ENCODE results near the gene CNTNAP4.

CNTNAP4 gene

DNA sequence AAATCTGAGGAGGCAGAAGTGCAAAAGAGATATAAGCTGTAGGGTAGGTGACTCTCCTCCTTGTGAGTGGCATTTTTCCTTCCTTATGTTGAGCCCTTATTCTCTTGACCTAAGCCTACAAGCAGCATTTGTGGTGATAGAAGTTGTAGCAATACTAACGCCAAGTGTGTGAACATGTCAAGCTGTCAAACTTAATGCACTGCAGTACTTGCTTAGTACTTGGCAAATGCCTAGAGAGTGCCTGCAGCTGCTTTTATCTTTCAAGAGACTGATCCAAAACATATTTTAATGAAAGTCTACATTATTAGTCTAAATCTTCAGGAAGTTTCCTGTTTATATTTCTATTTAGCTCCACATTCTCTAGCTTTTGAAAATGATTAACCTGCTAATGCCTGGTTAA, 83.2 kb downstream of the CNTNAP4 start:
- DNase-seq = no peak
- Histone ChIP-seq H3K9me3 (no peaks in the 10 kb centered on the region), H3K4me1 (no peaks in the 10 kb centered on the region), H3K36me3 (no peaks in the 10 kb centered on the region), H3K27ac (no peak overlapping the region), H3K27me3 (no peaks in the 10 kb centered on the region), H3K4me3 (no peak overlapping the region)
- intact Hi-C loops (cut with DNase I; ENCODE audit: low total_unique reads) = no loop called here
- TF ChIP-seq, protein P1, sequence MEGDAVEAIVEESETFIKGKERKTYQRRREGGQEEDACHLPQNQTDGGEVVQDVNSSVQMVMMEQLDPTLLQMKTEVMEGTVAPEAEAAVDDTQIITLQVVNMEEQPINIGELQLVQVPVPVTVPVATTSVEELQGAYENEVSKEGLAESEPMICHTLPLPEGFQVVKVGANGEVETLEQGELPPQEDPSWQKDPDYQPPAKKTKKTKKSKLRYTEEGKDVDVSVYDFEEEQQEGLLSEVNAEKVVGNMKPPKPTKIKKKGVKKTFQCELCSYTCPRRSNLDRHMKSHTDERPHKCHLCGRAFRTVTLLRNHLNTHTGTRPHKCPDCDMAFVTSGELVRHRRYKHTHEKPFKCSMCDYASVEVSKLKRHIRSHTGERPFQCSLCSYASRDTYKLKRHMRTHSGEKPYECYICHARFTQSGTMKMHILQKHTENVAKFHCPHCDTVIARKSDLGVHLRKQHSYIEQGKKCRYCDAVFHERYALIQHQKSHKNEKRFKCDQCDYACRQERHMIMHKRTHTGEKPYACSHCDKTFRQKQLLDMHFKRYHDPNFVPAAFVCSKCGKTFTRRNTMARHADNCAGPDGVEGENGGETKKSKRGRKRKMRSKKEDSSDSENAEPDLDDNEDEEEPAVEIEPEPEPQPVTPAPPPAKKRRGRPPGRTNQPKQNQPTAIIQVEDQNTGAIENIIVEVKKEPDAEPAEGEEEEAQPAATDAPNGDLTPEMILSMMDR (IDR thresholded peaks at IDR 0.05) = no peak

DNA sequence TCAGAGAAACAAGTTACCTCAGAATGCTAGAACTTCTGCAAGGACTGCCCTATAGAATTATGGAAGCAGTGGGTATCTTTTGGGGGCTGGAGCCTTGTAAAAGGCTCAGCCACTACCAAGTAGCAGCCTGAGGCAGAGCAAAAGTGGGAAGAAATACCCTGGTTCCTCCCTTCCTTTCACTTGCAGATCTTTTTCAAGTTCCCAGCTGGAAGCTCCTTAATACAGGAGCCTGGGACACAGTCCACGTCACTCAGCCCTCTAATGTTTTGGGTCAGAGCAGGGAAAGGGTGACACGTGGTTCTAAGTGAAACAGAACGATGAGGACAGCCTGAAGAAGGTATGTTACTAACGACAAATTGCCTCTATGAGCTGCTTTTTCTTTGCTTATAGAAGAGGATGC, 93.1 kb downstream of the CNTNAP4 start:
- Histone ChIP-seq H3K27ac (no peak overlapping the region), H3K4me3 (no peak overlapping the region), H3K4me1 (no peaks in the 10 kb centered on the region), H3K36me3 (no peaks in the 10 kb centered on the region), H3K27me3 (no peaks in the 10 kb centered on the region), H3K9me3 (no peaks in the 10 kb centered on the region)
- intact Hi-C loops (cut with DNase I; ENCODE audit: low total_unique reads) = no loop called here
- TF ChIP-seq, protein P1 (IDR thresholded peaks at IDR 0.05) = no peak
- DNase-seq = no peak

DNA sequence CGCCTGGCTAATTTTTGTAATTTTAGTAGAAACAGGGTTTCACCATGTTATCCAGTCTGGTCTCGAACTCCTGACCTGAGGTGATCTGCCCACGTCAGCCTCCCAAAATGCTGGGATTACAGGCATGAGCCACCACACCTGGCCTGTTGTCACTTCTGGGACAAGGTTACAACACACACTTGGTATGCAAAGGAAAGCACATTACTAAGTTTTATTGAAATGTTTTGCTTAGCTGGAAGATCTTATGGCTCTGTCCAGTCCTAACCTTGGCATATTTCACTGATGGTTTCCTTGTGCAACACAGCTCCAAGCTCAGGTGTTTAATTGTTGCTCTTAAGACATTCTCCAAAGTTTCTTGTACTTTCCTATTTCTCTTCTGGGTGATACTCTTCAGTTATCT, 94.2 kb downstream of the CNTNAP4 start:
- no peaks in the 10 kb centered on the region for H3K36me3 ChIP-seq
- no peaks in the 10 kb centered on the region for H3K27me3 ChIP-seq
- intact Hi-C loops (cut with DNase I; ENCODE audit: low total_unique reads) = no loop called here
- H3K27ac ChIP-seq = no peak overlapping the region
- no peaks in the 10 kb centered on the region for H3K4me1 ChIP-seq
- TF ChIP-seq, protein P1 (IDR thresholded peaks at IDR 0.05) = no peak
- no peaks in the 10 kb centered on the region for H3K9me3 ChIP-seq
- no peak for DNase-seq
- no peak overlapping the region for H3K4me3 ChIP-seq

DNA sequence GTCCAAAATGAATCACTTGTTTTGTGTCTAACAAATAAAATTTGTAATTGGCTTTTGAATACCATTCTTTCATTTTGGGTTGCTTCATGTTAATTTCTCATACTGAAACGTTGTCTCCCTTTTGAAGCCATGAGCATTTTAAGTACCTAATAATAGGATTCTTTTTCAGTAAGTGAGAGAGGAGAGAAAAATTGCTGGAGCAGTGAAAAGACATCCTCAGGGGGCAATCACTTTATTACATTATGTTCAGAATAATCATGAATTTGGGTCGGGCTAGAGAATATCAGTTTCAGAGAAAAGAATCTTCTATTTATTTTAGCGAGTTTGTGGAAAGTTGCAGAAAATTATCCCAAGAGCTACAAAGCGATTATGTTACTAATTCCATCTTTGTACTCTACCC, 96.8 kb downstream of the CNTNAP4 start:
- H3K9me3 ChIP-seq = no peaks in the 10 kb centered on the region
- intact Hi-C loops (cut with DNase I; ENCODE audit: low total_unique reads) = no loop called here
- no peak overlapping the region for H3K4me3 ChIP-seq
- H3K4me1 ChIP-seq = no peaks in the 10 kb centered on the region
- TF ChIP-seq, protein P1 (IDR thresholded peaks at IDR 0.05) = no peak
- H3K27ac ChIP-seq = no peak overlapping the region
- DNase-seq = no peak
- H3K36me3 ChIP-seq = no peaks in the 10 kb centered on the region
- H3K27me3 ChIP-seq = no peaks in the 10 kb centered on the region

DNA sequence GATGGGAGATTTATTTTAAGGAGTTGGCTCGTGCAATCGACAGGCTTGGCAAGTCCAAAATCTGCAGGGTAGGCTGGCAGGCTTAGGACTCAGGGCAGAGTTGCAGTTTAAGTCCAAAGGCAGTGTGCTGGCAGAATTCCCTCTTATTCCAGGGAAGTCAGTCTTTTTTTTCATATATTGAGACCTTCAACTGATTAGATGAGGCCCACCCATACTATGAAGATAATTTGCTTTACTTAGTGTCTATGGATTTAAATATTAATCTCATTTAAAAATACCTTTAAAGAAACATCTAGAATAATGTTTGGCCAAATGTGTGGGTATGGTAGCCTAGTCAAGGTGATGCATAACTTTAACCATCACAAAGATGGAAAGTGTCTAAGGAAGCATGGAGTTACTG, 99.8 kb downstream of the CNTNAP4 start:
- intact Hi-C loops (cut with DNase I; ENCODE audit: low total_unique reads) = no loop called here
- no peak for DNase-seq
- Histone ChIP-seq H3K27ac (no peak overlapping the region), H3K4me3 (no peak overlapping the region), H3K27me3 (no peaks in the 10 kb centered on the region), H3K4me1 (no peaks in the 10 kb centered on the region), H3K36me3 (no peaks in the 10 kb centered on the region), H3K9me3 (no peaks in the 10 kb centered on the region)
- TF ChIP-seq, protein P1 (IDR thresholded peaks at IDR 0.05) = no peak

DNA sequence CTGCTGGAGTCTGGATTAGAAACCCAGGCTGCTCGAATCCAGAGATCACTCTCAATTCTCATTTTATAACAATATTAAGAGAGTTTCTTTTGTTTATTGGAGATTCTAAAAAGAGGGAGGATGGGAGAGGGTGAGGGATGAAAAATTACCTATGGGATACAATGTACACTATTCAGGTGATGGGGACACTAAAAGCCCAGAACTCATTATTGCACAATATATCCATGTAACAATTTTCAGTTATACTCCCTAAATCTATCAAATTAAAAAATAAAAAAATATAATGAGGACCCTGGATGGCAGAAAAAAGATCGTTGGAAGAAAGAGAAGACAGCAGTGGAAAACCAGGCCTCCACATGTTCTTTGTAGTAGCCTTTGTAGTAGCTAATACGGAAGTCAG, 100.8 kb downstream of the CNTNAP4 start:
- no peak overlapping the region for H3K27ac ChIP-seq
- no peaks in the 10 kb centered on the region for H3K9me3 ChIP-seq
- H3K36me3 ChIP-seq = no peaks in the 10 kb centered on the region
- no peak overlapping the region for H3K4me3 ChIP-seq
- intact Hi-C loops (cut with DNase I; ENCODE audit: low total_unique reads) = no loop called here
- no peaks in the 10 kb centered on the region for H3K27me3 ChIP-seq
- no peaks in the 10 kb centered on the region for H3K4me1 ChIP-seq
- TF ChIP-seq, protein P1 (IDR thresholded peaks at IDR 0.05) = no peak
- no peak for DNase-seq

All from tibial artery (tissue), 4 donors.